Activated CD4-positive, alpha-beta T cell treated with anti-CD3 and anti-CD28 coated beads, Interleukin-2, amount 50 U/mL, for 1 hour (primary cell): ENCODE data around the gene ZNF783.
"Not testable (repeated sequence)": the region's sequence is repeated elsewhere in the genome, so short reads cannot be mapped to it uniquely, and the experiment has no call there.

Source experiments
- DNase-seq: peaks from one replicate; pipeline ENCODE4 v3.0.0-alpha.2; 2020

Gene ZNF783

GRCh38 chr7:149261829-149262617, at the start of gene ZNF783:
ZNF783 (plus strand) TSS chr7:149262196; CDS start chr7:149262334, 138 bp downstream.
- DNase-seq: peak; percentile 83

GRCh38 chr7:149214020-149214720, 47.8 kb upstream of the ZNF783 start:
- DNase-seq: no peak

- DNase-seq: no peak
Measured at GRCh38 chr7:149216402-149216801, 45.6 kb upstream of the ZNF783 start.

- no peak for DNase-seq
Measured at GRCh38 chr7:149217570-149217969, 44.4 kb upstream of the ZNF783 start.

GRCh38 chr7:149218469-149219420, 43.3 kb upstream of the ZNF783 start:
- DNase-seq: no peak

GRCh38 chr7:149220534-149220933, 41.5 kb upstream of the ZNF783 start:
- DNase-seq: no peak

GRCh38 chr7:149223176-149223575, 38.8 kb upstream of the ZNF783 start:
- DNase-seq: no peak

- no peak for DNase-seq
Measured at GRCh38 chr7:149223761-149224160, 38.2 kb upstream of the ZNF783 start.

GRCh38 chr7:149224352-149224751, 37.6 kb upstream of the ZNF783 start:
- no peak for DNase-seq

- DNase-seq: no peak
Measured at GRCh38 chr7:149225106-149225505, 36.9 kb upstream of the ZNF783 start.

GRCh38 chr7:149225656-149226055, 36.3 kb upstream of the ZNF783 start:
- no peak for DNase-seq

- not testable (repeated sequence) for DNase-seq
Measured at GRCh38 chr7:149226366-149226765, 35.6 kb upstream of the ZNF783 start.

- DNase-seq: no peak
Measured at GRCh38 chr7:149226840-149227494, 35.0 kb upstream of the ZNF783 start.

- no peak for DNase-seq
Measured at GRCh38 chr7:149228831-149229471, 33.0 kb upstream of the ZNF783 start.

- DNase-seq: no peak
Measured at GRCh38 chr7:149229526-149229925, 32.5 kb upstream of the ZNF783 start.

GRCh38 chr7:149232362-149232761, 29.6 kb upstream of the ZNF783 start:
- DNase-seq: no peak

GRCh38 chr7:149233655-149234204, 28.3 kb upstream of the ZNF783 start:
- not testable (repeated sequence) for DNase-seq

GRCh38 chr7:149237502-149237901, 24.5 kb upstream of the ZNF783 start:
- no peak for DNase-seq

GRCh38 chr7:149238051-149238450, 23.9 kb upstream of the ZNF783 start:
- DNase-seq: no peak

- peak; percentile 85 for DNase-seq
Measured at GRCh38 chr7:149239345-149240143, 22.5 kb upstream of the ZNF783 start, which contains the start of gene ZNF212. ZNF212 (plus strand) TSS chr7:149239651; CDS start chr7:149239779, 128 bp downstream.

- DNase-seq: no peak
Measured at GRCh38 chr7:149240637-149241036, 21.4 kb upstream of the ZNF783 start.
